ENCODE results near the gene NR2F2.

The NR2F2 gene

DNA sequence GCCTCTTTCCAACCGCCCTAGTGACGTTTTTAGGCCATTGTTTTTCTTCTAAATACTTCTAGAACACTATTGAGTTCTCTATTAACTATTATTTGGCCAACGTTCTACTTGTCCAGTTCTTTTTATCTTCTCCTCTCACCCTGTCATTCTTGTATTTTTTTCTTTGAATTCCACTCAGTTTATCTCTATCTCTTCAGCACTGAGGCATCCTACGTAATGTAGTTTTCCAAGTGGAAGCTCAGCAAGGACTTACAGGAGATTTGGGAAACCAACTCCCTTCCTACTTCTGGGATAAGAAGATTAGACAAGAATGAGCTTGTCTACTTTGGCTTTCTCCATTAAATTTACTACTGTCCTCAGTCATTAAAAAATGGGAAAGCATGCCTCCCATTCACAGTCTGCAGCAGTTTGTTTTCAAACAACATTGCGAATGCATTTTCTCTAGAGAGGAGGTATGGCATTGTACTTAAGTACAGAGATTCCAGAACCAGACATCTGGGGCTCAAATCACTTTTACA, 21.3 kb upstream of the NR2F2 start:
- H3K4me1 Mint-ChIP-seq = no peaks in the 10 kb centered on the region

GRCh38 chr15:96311256-96311955, 19.1 kb upstream of the NR2F2 start:
- Mint-ChIP-seq H3K4me1 (no peaks in the 10 kb centered on the region), H3K9me3 (no peaks in the 10 kb centered on the region), H3K27me3 (peaks cover 8% of the 10 kb centered on the region), H3K36me3 (ENCODE audit: low read depth) (no peaks in the 10 kb centered on the region), H3K27ac (no peak overlapping the region), H3K4me3 (no peak overlapping the region)
- ATAC-seq (no peak), DNase-seq (no peak)

More for the DNA sequence above, 21.3 kb upstream of the NR2F2 start:
- Mint-ChIP-seq H3K4me3 (no peak overlapping the region), H3K36me3 (ENCODE audit: low read depth) (no peaks in the 10 kb centered on the region), H3K27me3 (peaks cover 6% of the 10 kb centered on the region), H3K27ac (no peak overlapping the region), H3K9me3 (peaks cover 8% of the 10 kb centered on the region)
- DNase-seq (no peak), ATAC-seq (no peak)

- Mint-ChIP-seq H3K27me3 (peaks cover 13% of the 10 kb centered on the region), H3K9me3 (no peaks in the 10 kb centered on the region)
- no peak for ATAC-seq
These were observed 18.6 kb upstream of the NR2F2 start for GRCh38 chr15:96311956-96312294.

DNA sequence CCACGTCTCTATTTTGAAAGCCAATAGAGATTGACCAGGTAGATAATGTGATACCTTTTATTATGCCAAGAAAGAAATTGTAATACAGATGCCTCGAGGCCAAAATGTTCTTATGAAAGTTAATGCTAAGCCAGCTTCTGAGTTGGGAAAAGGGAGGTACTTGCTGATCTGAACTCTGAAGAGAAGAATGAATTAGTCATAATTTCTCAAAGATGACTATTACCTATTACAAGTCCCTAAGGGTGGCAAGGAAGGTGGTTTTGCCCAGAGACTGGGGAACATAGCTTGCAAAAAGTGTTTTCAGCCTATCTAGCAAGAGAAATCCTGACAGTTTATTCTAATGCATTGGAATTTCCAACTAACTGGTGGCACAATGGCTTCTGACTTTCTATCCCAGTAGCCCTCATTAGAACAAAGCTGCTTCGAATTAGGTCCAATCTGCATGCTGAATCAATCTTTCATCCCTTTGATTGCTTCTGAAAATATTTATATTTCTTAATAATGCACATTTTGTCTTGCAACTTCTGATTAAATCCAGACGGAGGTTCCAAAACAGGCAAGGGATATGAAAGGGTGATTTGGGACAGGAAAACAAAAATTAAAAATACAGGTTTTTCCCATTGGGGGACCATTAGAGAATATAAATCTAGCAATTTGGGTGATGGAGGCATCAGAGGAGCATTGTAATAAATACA, 17.7 kb upstream of the NR2F2 start:
- Mint-ChIP-seq H3K27me3 (peaks cover 19% of the 10 kb centered on the region), H3K27ac (no peak overlapping the region), H3K9me3 (no peaks in the 10 kb centered on the region), H3K36me3 (ENCODE audit: low read depth) (no peaks in the 10 kb centered on the region), H3K4me1 (no peaks in the 10 kb centered on the region), H3K4me3 (no peak overlapping the region)
- ATAC-seq = no peak
- no peak for DNase-seq

More at GRCh38 chr15:96311956-96312294, 18.6 kb upstream of the NR2F2 start:
- no peak overlapping the region for H3K4me3 Mint-ChIP-seq
- DNase-seq = no peak
- no peak overlapping the region for H3K27ac Mint-ChIP-seq
- no peaks in the 10 kb centered on the region for H3K36me3 Mint-ChIP-seq (ENCODE audit: low read depth)
- no peaks in the 10 kb centered on the region for H3K4me1 Mint-ChIP-seq

DNA sequence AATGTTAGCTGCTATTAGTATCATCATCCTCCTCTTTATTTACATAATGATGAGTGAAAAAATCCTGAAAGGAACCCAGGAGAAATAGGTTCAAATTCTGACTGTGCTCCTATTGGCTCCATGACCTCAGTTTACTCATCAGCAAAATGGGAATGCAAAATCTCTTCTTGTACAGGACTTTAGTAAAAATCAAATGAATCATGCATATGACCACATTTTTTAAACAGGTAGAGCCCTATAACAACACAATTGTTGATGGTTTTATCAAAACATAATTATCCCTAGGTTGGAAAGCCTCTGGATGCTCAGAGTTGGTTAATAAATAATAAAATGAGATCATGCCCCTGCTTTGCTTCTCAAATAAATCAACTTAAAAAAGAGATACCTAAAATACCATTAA, 16.0 kb upstream of the NR2F2 start:
- H3K4me1 Mint-ChIP-seq = no peaks in the 10 kb centered on the region
- no peak overlapping the region for H3K4me3 Mint-ChIP-seq
- ATAC-seq = no peak
- H3K9me3 Mint-ChIP-seq = no peaks in the 10 kb centered on the region
- H3K27ac Mint-ChIP-seq = no peak overlapping the region
- no peaks in the 10 kb centered on the region for H3K36me3 Mint-ChIP-seq (ENCODE audit: low read depth)
- H3K27me3 Mint-ChIP-seq = peaks cover 25% of the 10 kb centered on the region
- no peak for DNase-seq

GRCh38 chr15:96314963-96315362, 15.5 kb upstream of the NR2F2 start:
- H3K9me3 Mint-ChIP-seq = no peaks in the 10 kb centered on the region
- H3K27ac Mint-ChIP-seq = no peak overlapping the region
- H3K4me3 Mint-ChIP-seq = no peak overlapping the region
- no peaks in the 10 kb centered on the region for H3K36me3 Mint-ChIP-seq (ENCODE audit: low read depth)
- no peaks in the 10 kb centered on the region for H3K4me1 Mint-ChIP-seq
- ATAC-seq = no peak
- no peak for DNase-seq
- H3K27me3 Mint-ChIP-seq = peaks cover 27% of the 10 kb centered on the region

DNA sequence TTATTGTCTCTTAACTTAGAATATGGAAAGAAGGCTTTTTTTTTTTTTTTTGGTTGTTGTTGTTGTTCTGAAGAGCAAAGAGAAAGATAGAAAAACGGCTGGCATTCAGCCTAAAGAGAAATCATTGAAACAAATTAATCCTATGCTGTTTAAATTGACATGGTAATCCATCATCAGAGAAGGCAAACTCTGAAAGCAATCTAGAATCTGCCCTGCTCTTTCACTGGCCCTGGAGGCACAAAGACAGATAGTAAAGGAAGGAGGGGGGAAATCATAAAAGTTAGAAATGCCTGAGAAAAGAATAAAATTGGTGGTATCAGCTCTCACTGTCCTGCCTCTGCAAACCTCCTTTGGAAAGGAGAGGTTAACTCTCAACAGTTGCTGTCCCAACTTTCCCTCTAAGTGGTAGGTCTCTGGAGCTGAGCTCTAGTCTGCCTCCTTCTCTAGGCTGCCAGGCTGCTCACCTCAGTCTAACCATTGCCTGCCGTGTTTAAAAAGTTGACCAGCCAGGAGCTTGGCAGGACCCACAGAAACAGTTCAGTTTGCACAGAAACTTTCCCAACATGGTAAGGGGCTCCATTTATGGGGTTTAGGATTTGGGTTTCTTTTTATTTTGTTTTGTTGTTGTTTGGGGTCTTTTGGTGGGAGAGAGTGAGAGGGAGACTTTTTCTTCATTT, 13.4 kb upstream of the NR2F2 start:
- no peak overlapping the region for H3K27ac Mint-ChIP-seq
- H3K27me3 Mint-ChIP-seq = peaks cover 38% of the 10 kb centered on the region
- DNase-seq = no peak
- no peak for ATAC-seq
- no peak overlapping the region for H3K4me3 Mint-ChIP-seq
- H3K36me3 Mint-ChIP-seq (ENCODE audit: low read depth) = no peaks in the 10 kb centered on the region
- H3K4me1 Mint-ChIP-seq = no peaks in the 10 kb centered on the region
- H3K9me3 Mint-ChIP-seq = no peaks in the 10 kb centered on the region

GRCh38 chr15:96320107-96320506, 10.4 kb upstream of the NR2F2 start:
- H3K4me1 Mint-ChIP-seq = no peaks in the 10 kb centered on the region

DNA sequence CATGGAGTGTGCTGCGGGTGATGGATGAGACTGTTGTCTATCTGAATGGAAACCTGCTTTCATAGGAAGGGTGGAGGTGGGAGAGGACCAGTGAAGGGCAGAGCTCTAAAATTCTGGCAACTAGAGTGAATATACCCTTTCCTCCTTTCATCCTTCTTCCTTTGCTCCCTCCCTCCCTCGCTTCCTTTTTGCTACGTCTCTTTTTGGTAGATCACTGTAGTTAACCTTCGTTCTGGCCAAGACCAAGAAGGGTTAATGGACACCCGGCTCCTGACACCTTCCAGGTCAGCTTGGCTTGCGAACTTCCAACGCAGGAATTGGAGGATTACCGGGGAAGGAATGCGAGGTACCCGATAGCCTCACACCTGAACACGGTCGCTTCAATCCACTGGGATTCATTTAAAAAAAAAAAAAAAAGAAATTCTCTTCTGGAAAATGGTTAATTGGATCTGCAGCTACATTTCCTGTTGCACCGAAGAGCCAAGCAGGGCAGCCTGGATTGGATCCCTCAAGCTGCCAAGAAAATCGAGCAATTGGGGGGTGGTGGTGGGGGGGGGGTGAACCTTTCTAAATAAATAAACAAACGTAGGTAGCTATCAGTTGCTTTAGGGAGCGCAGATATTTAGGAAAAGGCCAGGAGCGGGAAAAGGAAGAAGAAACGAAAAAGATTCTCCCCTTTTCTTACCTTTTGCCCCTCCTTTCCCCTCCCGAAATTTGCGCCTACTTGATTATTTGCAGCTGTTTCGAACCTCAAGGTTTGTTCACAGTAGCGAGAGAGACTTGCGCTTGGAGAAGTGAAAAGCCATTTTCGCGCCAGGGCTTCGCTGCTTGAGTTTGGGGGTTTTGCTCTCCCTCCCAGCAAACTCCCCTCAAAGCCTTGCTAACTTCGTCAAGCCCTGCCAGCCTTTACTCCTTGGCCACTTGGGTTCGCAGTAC, 9.5 kb upstream of the NR2F2 start:
- no peaks in the 10 kb centered on the region for H3K36me3 Mint-ChIP-seq (ENCODE audit: low read depth)
- no peak overlapping the region for H3K4me3 Mint-ChIP-seq
- ATAC-seq = no peak
- no peak for DNase-seq
- H3K9me3 Mint-ChIP-seq = no peaks in the 10 kb centered on the region
- H3K27me3 Mint-ChIP-seq = peaks cover 69% of the 10 kb centered on the region
- no peaks in the 10 kb centered on the region for H3K4me1 Mint-ChIP-seq
- no peak overlapping the region for H3K27ac Mint-ChIP-seq

More at GRCh38 chr15:96320107-96320506, 10.4 kb upstream of the NR2F2 start:
- DNase-seq (no peak), ATAC-seq (no peak)
- H3K27me3 Mint-ChIP-seq = peaks cover 63% of the 10 kb centered on the region
- no peaks in the 10 kb centered on the region for H3K36me3 Mint-ChIP-seq (ENCODE audit: low read depth)
- no peak overlapping the region for H3K4me3 Mint-ChIP-seq
- no peaks in the 10 kb centered on the region for H3K9me3 Mint-ChIP-seq
- H3K27ac Mint-ChIP-seq = no peak overlapping the region

GRCh38 chr15:96321639-96322535, 8.6 kb upstream of the NR2F2 start:
- H3K27me3 Mint-ChIP-seq = peaks cover 72% of the 10 kb centered on the region
- ATAC-seq (no peak), DNase-seq (no peak)
- H3K9me3 Mint-ChIP-seq = no peaks in the 10 kb centered on the region
- no peak overlapping the region for H3K4me3 Mint-ChIP-seq
- H3K27ac Mint-ChIP-seq = no peak overlapping the region
- no peaks in the 10 kb centered on the region for H3K36me3 Mint-ChIP-seq (ENCODE audit: low read depth)
- H3K4me1 Mint-ChIP-seq = no peaks in the 10 kb centered on the region

DNA sequence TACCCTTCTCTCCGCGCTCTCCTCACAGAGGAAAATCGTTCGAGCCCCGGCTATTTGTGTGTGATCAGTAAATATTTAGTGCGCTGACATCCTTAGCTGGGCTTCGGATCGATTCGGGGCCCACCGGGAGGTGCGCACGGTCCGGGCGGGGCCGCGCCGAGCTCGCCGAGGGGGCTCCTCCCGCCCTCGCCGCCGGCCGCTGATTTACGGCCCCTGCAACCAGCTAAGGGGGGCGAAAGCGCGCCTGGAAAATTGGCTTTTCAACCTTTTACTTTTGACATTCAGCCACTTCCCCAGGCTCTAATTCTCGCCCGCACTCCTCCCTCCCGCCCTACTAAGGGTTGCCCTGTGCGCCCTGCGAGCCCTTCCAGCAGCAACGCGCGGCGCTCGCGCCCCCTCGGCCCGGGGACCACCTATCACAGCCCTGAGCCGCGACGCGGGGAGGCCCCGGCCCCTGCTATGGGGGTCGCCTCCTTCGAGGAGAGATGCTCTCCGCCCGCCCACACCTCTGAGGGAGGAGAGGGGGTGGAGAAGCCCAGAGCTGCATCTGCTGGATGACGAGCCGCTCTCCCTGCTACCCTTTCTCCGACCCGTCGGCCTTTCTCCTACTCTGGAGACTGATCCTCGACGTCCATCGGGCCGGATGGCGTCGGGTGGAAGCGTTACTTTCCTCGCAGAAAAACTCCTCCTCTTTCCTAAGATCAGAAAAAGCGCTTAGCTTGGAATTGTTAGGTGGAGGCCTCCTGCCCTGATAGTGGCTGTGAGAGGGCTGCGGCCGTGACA, 7.8 kb upstream of the NR2F2 start:
- Mint-ChIP-seq H3K4me1 (peaks cover 2% of the 10 kb centered on the region), H3K36me3 (ENCODE audit: low read depth) (no peaks in the 10 kb centered on the region), H3K4me3 (no peak overlapping the region), H3K27me3 (peaks cover 74% of the 10 kb centered on the region), H3K27ac (no peak overlapping the region), H3K9me3 (no peaks in the 10 kb centered on the region)
- DNase-seq (no peak), ATAC-seq (no peak)

GRCh38 chr15:96323319-96324145, 7.0 kb upstream of the NR2F2 start:
- Mint-ChIP-seq H3K4me1 (peaks cover 2% of the 10 kb centered on the region), H3K27me3 (peaks cover 77% of the 10 kb centered on the region), H3K27ac (no peak overlapping the region), H3K36me3 (ENCODE audit: low read depth) (no peaks in the 10 kb centered on the region), H3K4me3 (no peak overlapping the region), H3K9me3 (no peaks in the 10 kb centered on the region)
- ATAC-seq = no peak
- no peak for DNase-seq

Measured in activated naive CD8-positive, alpha-beta T cell treated with anti-CD3 and anti-CD28 coated beads, Interleukin-2, amount 50 U/mL, for 24 hours (primary cell).